ENCODE results near the gene SPACA7.
A peak's percentile ranks its signal among the peaks of the same experiment; 100 is the strongest.

Gene SPACA7

GRCh38 chr13:112442483-112443090 lies 66.4 kb downstream of the SPACA7 start:
- TF ChIP-seq, protein P1, sequence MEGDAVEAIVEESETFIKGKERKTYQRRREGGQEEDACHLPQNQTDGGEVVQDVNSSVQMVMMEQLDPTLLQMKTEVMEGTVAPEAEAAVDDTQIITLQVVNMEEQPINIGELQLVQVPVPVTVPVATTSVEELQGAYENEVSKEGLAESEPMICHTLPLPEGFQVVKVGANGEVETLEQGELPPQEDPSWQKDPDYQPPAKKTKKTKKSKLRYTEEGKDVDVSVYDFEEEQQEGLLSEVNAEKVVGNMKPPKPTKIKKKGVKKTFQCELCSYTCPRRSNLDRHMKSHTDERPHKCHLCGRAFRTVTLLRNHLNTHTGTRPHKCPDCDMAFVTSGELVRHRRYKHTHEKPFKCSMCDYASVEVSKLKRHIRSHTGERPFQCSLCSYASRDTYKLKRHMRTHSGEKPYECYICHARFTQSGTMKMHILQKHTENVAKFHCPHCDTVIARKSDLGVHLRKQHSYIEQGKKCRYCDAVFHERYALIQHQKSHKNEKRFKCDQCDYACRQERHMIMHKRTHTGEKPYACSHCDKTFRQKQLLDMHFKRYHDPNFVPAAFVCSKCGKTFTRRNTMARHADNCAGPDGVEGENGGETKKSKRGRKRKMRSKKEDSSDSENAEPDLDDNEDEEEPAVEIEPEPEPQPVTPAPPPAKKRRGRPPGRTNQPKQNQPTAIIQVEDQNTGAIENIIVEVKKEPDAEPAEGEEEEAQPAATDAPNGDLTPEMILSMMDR (IDR thresholded peaks at IDR 0.05; ENCODE audit: control insufficient read depth, insufficient read depth, low read depth, low read length, missing control alignments) = no peak
- H3K4me3 ChIP-seq (ENCODE audit: control insufficient read depth, low read depth, low read length) = no peak overlapping the region
- DNase-seq (ENCODE audit: low read depth) = no peak

DNA sequence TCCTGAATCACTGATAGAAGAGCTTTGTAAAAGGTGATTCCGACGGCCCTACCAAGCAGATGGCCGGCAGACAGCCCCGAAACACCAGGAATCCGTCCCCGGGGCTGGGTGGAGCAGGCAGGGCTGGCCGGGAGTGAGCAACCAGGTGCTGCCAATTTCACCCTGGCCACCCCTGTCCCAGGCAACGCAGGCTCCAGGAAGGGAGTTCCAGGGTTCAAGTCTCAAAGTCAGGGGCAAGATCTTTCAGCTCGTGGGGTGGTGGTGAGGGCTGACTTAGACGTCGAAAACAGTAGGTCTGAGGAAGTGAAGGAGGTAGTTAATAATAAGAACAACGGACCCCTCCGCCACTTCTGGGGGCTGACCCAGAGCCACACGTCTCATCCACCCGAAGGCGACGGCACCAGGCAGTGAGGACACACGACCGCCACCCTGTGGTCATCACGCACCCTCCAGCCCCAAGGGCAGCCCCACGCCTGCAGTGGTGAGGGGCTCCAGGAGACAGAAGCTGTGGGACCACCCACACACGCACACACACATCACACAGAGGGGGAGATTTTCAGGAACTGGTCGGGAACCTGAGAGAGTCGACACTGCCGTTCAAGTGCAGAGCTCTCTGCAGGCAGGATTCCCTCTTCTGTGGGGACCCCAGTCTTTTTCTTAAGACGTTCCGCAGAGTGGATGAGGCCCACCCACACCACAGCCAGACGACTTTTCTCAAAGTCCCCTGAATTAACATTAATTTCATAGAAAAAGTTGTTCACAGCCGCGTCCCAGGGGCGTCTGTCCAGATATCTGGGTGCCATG lies 67.2 kb downstream of the SPACA7 start:
- no peak for DNase-seq (ENCODE audit: low read depth)
- H3K4me3 ChIP-seq (ENCODE audit: control insufficient read depth, low read depth, low read length) = no peak overlapping the region
- TF ChIP-seq, protein P1 (IDR thresholded peaks at IDR 0.05; ENCODE audit: control insufficient read depth, insufficient read depth, low read depth, low read length, missing control alignments) = peak; percentile 47

- no peak for DNase-seq (ENCODE audit: low read depth)
- no peak overlapping the region for H3K4me3 ChIP-seq (ENCODE audit: control insufficient read depth, low read depth, low read length)
- TF ChIP-seq, protein P1 (IDR thresholded peaks at IDR 0.05; ENCODE audit: control insufficient read depth, insufficient read depth, low read depth, low read length, missing control alignments) = peak; percentile 88
Measured at GRCh38 chr13:112443995-112444311, 67.8 kb downstream of the SPACA7 start.

DNA sequence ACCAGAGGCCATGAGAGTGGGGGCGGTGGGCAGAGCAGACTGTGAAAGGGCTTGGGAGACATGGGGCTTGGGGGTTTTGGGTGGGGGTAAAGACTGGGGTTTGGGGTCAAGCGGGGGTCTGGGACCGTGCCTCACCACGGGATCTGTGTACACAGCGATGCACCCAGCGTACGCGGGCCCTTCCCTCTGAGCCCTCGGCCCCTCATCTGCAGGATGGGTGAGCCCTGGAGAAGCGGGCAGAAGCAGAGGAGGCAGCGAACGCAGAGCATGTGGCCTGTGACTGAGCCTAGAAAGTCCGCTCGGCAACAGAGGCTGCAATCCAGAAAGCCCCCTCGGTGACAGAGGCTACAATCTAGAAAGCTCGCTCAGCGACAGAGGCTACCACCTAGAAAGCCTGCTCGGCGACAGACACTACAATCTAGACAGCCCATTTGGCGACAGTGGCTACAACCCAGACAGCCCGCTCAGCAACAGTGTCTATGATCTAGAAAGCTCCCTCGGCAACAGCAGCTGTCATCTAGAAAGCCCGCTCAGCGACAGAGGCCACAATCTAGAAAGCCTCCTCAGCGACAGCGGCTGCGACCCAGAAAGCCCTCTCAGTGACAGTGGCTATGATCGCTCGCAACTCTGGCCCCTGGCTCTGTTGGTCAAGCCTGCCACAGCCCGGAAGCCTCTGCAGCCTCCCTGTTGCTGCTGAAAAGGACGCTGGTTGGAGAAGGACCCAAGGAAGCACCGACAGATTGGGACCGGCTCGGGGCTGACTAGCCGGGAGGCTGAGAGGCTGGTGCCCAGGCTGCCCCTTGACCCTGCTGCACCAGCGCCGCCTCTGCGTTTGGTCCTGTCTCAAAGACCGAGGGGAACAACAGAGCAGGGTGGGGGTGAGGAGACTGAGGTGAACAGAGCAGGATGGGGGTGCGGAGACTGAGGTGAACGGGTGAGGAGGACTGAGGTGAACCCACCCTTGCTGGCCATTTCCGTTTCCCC lies 68.6 kb downstream of the SPACA7 start:
- DNase-seq (ENCODE audit: low read depth) = no peak
- no peak overlapping the region for H3K4me3 ChIP-seq (ENCODE audit: control insufficient read depth, low read depth, low read length)
- TF ChIP-seq, protein P1 (IDR thresholded peaks at IDR 0.05; ENCODE audit: control insufficient read depth, insufficient read depth, low read depth, low read length, missing control alignments) = no peak

DNA sequence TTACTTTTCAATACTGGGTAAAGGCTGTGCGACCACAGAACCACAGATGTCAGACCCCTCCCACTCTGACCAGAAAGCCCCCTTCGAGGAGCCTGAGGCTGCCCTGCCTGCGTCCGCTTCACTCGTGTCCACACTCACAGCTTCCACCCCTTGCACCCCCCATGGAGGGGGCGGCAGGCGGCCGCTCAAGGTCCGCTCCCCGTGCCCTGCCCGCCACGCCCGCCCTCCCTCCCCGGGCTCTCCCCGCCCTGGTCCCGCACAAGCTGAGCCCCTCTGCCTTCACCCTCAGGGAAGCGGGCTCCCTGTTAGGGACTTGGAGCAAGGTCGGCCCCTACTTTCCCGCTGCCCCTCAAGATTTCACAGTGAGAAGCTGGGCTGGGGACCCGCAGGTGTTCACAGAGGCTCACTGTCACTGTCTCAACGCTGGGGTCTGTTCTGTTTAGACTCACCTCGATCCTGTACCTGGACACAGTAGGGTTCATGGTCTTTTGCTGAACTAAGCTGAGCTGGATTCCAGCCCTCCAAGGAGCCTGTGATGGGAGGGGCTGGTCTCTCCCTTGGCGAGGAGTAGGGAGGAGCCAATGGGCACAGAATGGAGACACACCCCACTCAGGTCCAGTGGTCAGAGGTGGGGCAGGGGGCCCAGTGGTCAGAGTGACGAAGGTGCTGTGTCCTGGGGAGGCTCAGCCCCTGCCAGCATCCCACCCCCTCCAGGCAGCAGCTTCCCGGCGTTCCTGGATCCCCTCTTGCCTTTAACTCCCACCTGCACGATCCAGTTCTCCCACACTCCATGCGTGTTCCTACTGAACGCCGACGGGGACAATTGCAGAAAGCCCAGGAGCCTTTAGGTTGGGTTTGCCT lies 69.5 kb downstream of the SPACA7 start:
- TF ChIP-seq, protein P1 (IDR thresholded peaks at IDR 0.05; ENCODE audit: control insufficient read depth, insufficient read depth, low read depth, low read length, missing control alignments) = no peak
- no peak for DNase-seq (ENCODE audit: low read depth)

More for the DNA sequence above, 69.5 kb downstream of the SPACA7 start:
- no peak overlapping the region for H3K4me3 ChIP-seq (ENCODE audit: control insufficient read depth, low read depth, low read length)
